AG09309 (cell line): ENCODE results near the gene PDE4D.

ENCODE experiments used
- DNase-seq: peaks from one replicate; pipeline ENCODE4 v3.0.0-alpha.2; 2010; ENCODE audit warnings: low read depth
- H3K4me3 ChIP-seq: 2 replicates; pipeline ENCODE4 v1.5.1; 2011; ENCODE audit warnings: mild to moderate bottlenecking, low read depth, low read length, moderate library complexity; ENCODE audit not compliant: control insufficient read depth
- TF ChIP-seq, protein P1 (sequence below): IDR thresholded peaks from 2 replicates; pipeline ENCODE4 v1.5.1; 2011; ENCODE audit warnings: mild to moderate bottlenecking, low read depth, low read length, inconsistent platforms; ENCODE audit not compliant: insufficient read depth, control insufficient read depth; ENCODE audit errors: missing control alignments

Gene PDE4D

DNA sequence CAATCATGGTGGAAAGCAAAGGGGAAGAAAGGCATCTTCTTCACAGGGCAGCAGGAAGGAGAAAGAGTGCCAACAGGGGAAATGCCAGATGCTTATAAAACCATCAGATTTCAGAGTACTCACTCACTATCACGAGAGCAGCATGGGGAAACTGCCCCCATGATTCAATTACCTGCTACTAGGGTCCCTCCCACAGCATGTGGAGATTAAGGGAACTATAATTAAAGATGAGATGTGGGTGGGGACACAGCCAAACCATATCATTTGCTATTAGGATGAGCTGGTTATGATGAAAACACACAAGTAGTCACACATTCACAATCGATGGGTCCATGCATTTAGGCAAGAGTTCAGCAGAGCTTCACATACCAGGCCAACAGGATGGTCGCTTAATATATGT, 469.0 kb downstream of the PDE4D start:
- TF ChIP-seq, protein P1, sequence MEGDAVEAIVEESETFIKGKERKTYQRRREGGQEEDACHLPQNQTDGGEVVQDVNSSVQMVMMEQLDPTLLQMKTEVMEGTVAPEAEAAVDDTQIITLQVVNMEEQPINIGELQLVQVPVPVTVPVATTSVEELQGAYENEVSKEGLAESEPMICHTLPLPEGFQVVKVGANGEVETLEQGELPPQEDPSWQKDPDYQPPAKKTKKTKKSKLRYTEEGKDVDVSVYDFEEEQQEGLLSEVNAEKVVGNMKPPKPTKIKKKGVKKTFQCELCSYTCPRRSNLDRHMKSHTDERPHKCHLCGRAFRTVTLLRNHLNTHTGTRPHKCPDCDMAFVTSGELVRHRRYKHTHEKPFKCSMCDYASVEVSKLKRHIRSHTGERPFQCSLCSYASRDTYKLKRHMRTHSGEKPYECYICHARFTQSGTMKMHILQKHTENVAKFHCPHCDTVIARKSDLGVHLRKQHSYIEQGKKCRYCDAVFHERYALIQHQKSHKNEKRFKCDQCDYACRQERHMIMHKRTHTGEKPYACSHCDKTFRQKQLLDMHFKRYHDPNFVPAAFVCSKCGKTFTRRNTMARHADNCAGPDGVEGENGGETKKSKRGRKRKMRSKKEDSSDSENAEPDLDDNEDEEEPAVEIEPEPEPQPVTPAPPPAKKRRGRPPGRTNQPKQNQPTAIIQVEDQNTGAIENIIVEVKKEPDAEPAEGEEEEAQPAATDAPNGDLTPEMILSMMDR: no peak
- H3K4me3 ChIP-seq: no peak overlapping the region
- no peak for DNase-seq

DNA sequence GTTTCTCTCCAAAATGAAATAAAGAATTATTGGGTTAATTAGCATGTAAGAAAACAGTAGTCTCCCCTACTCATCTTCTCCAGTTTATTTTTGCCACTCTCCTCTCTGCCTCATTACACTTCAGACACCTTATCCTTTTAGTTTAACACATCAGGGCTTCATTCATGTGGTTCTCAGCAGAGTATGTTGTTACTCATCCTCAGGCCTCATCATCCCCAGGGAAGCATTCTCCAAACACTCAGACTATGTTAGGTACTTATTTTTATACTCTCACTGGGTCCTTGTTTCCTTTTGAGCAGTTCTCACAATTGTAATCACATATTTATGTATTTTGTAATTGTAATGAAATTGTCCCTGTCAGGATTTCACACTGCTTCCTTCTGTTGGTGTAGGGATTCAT, 470.5 kb downstream of the PDE4D start:
- TF ChIP-seq, protein P1: no peak
- no peak for DNase-seq
- no peak overlapping the region for H3K4me3 ChIP-seq

DNA sequence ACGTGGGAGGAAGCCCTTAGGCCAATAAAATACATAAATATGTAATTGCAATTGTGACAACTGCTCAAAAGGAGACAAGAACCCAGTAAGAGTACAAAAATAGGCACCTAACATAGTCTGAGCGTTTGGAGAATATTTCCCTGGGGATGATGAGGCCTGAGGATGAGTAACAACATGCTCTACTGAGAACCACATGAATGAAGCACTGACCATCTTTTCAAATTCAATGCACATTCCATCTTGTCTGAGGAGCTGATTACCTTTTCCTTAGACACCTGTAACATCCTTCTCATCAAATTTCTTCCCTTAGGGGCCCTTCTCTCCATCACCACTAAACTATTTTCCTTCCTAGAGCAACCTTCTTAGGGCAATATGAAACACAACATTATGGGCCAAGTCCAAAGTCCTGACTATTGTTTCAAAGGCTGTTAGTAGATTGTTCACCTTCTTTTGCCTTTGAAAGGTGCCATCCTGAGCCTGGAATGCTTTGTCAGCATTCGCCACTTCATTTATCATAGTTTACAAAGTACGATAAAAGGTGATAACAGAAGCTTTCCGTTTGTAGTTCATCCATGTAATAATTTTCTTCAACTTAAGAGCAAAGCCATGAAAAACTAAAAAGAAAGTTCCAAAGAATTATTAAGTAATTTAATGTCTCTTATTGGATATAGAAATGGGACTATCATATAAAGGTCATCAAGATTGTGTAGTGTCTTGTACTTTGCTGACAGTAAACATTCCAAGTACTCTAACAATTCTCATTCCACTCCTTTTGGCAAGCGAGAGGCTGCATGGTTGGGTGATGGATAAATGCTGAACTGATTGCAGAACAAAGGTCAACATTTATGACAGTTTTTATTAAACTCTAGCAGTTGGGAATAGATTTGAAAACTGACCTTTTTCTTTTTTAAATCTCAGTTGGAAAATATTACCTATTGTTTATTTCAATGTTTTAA, 471.3 kb downstream of the PDE4D start:
- DNase-seq: no peak
- TF ChIP-seq, protein P1: no peak
- no peak overlapping the region for H3K4me3 ChIP-seq

DNA sequence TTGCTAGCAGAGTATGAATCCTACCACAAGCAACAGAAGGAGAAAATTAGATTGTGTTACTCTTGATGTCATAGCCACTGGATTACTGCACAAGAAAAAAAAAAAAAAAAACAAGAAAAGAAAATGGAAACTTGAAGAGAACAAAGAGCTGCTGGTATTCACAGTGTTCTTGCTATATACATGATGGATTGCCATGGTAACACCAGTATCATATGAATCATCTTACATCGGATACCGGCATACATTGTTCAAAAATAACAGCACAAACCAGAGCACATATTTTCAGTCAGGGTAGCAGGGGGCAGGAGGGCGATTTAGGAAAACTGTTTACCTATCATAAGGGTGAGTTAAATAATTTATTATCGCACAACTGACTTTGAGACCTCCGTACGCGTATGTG, 472.9 kb downstream of the PDE4D start:
- DNase-seq: no peak
- no peak overlapping the region for H3K4me3 ChIP-seq
- TF ChIP-seq, protein P1: no peak

DNA sequence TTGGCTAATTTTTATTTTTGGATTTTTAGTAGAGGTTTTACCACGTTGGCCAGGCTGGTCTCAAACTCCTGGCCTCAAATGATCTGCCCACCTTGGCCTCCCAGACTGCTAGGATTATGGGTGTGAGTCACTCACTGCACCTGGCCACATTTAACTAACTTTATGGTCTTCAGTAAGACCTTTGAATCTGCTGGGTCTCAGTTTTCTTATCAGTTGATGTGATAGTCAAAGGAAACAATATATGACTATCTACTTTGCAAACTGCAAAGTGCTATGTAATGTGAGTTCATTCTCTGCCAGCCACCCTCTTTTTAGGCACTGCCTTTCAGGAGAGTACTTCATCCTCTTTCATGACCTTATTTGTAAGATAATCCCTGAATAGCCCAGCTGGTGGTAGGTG, 474.7 kb downstream of the PDE4D start:
- DNase-seq: no peak
- TF ChIP-seq, protein P1: no peak
- no peak overlapping the region for H3K4me3 ChIP-seq

DNA sequence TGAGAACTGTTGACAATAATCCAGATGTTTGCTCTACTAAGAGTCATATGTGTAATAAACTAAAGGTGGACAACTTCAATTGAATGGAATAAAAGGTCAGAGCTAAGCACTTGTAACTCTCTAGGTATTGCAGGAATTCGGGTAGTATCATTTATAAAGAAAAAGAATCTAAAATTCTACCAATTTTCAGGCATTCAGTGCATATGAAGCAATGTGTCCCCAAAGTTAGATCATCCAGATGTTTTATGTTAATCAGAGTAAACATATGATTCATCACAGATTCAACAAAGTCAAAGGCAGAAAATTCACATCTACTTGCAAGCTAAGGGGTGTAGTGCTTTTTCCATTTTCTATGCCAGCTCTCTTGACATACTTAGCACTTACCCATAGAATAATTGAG, 477.1 kb downstream of the PDE4D start:
- TF ChIP-seq, protein P1: no peak
- DNase-seq: no peak
- no peak overlapping the region for H3K4me3 ChIP-seq

DNA sequence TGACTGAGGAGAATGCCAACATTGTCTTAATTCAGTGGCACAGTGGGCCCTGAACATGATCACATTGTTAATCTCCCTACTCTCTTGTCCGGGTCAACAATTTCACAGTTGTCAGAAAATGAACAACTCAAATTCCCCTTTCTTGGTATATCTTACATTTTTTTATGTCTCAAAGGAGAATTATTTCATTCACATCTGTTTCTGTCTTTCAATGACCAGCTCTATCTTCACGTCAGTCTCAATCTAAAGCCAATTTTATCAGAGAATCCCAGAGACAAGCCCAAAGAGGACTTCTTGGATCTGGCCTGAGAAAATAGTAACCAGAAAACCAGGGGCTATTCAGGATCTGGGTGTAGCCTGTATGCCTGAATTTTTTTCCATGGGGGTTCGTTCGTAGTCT, 477.5 kb downstream of the PDE4D start:
- no peak for DNase-seq
- H3K4me3 ChIP-seq: no peak overlapping the region
- TF ChIP-seq, protein P1: no peak
